ENCODE data around the gene FOLR1.

The FOLR1 gene

DNA sequence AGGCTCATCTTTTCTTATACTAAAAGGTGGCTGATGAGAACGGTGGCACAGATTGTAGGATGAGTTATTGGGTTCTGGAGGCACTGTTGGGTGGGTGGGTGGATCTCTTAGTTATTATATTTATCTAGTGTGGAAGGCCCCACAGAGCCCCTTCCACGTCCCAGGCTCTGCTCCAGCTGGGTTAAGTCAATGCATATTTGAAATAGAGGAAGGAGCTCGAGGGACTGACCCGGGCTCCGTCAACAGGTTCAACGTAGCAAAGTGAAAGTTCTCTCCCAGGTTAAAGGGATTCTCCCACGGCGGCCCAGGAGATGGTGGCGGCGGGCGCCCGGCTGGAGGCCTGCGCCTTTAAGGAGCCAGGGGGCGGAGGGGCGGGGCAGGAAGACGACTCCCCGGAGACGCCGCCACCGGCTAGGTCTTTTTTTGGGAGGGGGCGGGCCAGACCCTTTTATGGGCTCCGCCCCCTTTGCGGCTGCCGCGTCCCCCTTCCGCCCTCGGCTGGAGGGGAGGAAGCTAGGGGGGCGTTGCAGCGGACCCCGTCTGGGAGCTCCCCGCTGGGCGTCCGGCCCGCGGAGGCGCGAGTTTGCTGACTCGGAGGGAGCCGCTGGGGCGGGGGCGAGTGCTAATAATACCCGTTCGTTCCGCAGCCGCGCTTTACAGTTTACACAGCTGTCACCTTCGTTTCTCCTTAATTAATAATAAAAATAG, 31.1 kb downstream of the FOLR1 start:
- peak; percentile 94 for DNase-seq
- Histone ChIP-seq H3K27ac (ENCODE audit: low read length) (peak overlapping the region; percentile 95), H3F3A (ENCODE audit: insufficient read depth, low read length) (peaks cover 11% of the 10 kb centered on the region; the same call in 1 of the 2 replicates), H4K20me1 (ENCODE audit: insufficient read depth, low read length) (no peaks in the 10 kb centered on the region), H3K79me2 (ENCODE audit: low read length) (peaks cover 28% of the 10 kb centered on the region), H3K27me3 (replicated peaks; ENCODE audit: insufficient read depth, low read length) (no peaks in the 10 kb centered on the region), H3K4me1 (ENCODE audit: low read length) (peaks cover 11% of the 10 kb centered on the region), H3K36me3 (replicated peaks; ENCODE audit: insufficient read depth, low read length) (no peaks in the 10 kb centered on the region), H3K4me3 (ENCODE audit: low read length) (peak overlapping the region; percentile 99), H3K9ac (ENCODE audit: low read length) (peak overlapping the region; percentile 92), H3K4me2 (ENCODE audit: low read depth, low read length) (peak overlapping the region; percentile 85), H2AFZ (ENCODE audit: low read length) (peak overlapping the region; percentile 68), H3K9me3 (replicated peaks; ENCODE audit: insufficient read depth, low read length) (no peaks in the 10 kb centered on the region), H3K9me2 (replicated peaks; ENCODE audit: insufficient read depth, low read length) (no peaks in the 10 kb centered on the region)
- no peak for TF ChIP-seq EZH2phosphoT487 (IDR thresholded peaks at IDR 0.05; ENCODE audit: low read length)
- no peak for TF ChIP-seq EZH2 (optimal IDR thresholded peaks at IDR 0.05; ENCODE audit: low read depth, low read length)
- TF ChIP-seq CTCF (IDR thresholded peaks at IDR 0.05; ENCODE audit: low read length), result no peak

DNA sequence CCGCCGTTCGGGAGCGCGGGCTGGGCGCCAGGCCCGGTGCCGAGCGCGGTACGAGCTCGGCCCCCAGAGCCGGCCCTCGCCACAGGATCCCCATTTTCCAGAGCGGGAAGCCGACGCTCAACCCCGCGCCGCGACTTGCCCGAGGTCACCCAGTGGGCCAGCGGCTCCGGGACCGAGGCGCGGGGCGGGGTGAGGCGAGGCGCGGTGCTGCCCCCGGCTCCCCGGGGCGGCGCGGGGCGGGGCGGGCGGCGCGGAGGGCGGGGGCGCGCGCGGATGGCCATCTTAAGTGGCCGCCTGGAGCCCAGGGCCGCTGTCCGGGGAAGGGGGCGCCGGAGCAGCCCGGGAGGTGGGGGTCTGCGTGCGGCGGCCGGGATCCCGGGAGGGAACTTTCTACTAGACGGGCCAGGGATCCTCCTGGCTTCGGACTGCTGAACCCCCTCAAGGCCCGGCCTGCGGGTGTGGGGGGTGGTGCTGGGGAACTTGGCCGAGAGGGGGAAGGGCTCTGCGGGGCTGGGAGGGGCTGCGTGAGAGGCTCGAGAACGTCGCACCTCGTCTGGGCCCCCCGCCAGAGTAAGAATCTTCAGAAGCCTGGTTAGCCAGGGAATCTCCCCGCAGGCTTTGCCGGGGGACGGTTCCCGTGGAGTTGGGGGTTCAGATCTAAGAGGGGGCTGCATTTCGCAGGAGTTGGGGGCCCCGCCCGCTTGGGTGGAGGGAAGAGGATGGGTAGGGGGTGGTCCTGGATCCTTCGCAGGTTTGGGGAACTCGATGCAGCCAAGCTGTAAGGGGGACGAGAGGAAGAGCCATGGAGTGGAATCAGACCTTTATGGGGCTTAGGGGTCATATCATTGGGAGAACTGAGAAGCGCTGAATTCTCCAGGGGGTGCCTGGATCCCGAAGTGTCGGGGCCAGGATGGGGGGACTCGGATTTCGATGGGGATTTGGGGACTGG, 31.9 kb downstream of the FOLR1 start:
- Histone ChIP-seq H3K27me3 (replicated peaks; ENCODE audit: insufficient read depth, low read length) (no peaks in the 10 kb centered on the region), H3F3A (ENCODE audit: insufficient read depth, low read length) (peaks cover 11% of the 10 kb centered on the region; the same call in 1 of the 2 replicates), H3K9ac (ENCODE audit: low read length) (peak overlapping the region; percentile 92), H3K27ac (ENCODE audit: low read length) (peak overlapping the region; percentile 95), H3K9me3 (replicated peaks; ENCODE audit: insufficient read depth, low read length) (no peaks in the 10 kb centered on the region), H4K20me1 (ENCODE audit: insufficient read depth, low read length) (no peaks in the 10 kb centered on the region), H3K79me2 (ENCODE audit: low read length) (peaks cover 28% of the 10 kb centered on the region), H3K4me2 (ENCODE audit: low read depth, low read length) (peak overlapping the region; percentile 99), H3K4me3 (ENCODE audit: low read length) (peak overlapping the region; percentile 99), H3K4me1 (ENCODE audit: low read length) (peaks cover 8% of the 10 kb centered on the region), H3K9me2 (replicated peaks; ENCODE audit: insufficient read depth, low read length) (no peaks in the 10 kb centered on the region), H3K36me3 (replicated peaks; ENCODE audit: insufficient read depth, low read length) (no peaks in the 10 kb centered on the region), H2AFZ (ENCODE audit: low read length) (peak overlapping the region; percentile 76)
- DNase-seq, result peak; percentile 58
- TF ChIP-seq EZH2phosphoT487 (IDR thresholded peaks at IDR 0.05; ENCODE audit: low read length) (no peak), CTCF (IDR thresholded peaks at IDR 0.05; ENCODE audit: low read length) (no peak), EZH2 (optimal IDR thresholded peaks at IDR 0.05; ENCODE audit: low read depth, low read length) (no peak)

DNA sequence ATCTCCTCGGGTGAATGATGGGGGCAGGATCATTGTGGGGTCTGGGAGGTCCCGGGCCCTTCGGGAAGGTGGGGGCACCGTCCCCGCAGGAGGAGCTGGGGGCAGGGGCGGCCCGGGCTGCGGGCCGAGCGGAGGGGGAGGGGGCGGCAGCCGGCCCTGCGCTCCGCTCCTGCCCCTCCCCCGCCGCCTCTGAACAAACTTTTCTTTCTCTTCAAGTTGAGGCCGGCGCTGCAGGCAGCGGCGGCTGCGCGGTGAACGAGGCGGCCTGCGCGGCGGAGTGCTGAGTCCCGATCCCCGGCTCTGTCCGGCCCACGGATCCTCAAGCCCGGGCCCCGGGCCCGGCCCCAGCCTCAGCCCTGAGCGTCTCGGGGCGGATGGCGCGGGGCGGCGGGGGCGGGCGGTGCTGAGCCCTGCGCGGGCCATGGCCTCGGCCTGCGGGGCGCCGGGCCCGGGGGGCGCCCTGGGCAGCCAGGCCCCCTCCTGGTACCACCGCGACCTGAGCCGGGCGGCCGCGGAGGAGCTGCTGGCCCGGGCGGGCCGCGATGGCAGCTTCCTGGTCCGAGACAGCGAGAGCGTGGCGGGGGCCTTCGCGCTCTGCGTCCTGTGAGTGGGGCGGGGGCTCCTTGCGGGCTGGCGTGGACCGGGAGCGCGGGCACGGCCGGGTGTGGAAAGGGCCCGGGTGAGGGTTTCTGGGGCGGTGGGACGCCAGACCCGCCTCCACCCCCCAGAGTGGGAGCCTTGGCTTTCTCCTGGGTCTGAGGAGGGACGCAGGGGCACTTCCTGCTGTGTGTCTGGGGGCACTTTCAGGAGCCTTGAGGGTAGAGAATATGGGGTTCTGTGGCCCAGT, 32.8 kb downstream of the FOLR1 start, which contains the start of gene INPPL1:
Gene INPPL1 (plus strand): TSS at position 204 of the 847 bp plus-strand sequence. CDS start 218 bp downstream, at position 422.
- peaks cover 8% of the 10 kb centered on the region for H3K4me1 ChIP-seq (ENCODE audit: low read length)
- H2AFZ ChIP-seq (ENCODE audit: low read length), result peak within 1 kb of the TSS; percentile 76
- H4K20me1 ChIP-seq (ENCODE audit: insufficient read depth, low read length), result no peaks in the 10 kb centered on the region
- DNase-seq, result peak; percentile 48
- no peaks in the 10 kb centered on the region for H3K27me3 ChIP-seq (replicated peaks; ENCODE audit: insufficient read depth, low read length)
- H3K27ac ChIP-seq (ENCODE audit: low read length), result peak within 1 kb of the TSS; percentile 95
- H3K36me3 ChIP-seq (replicated peaks; ENCODE audit: insufficient read depth, low read length), result no peaks in the 10 kb centered on the region
- no peaks in the 10 kb centered on the region for H3K9me3 ChIP-seq (replicated peaks; ENCODE audit: insufficient read depth, low read length)
- TF ChIP-seq EZH2 (optimal IDR thresholded peaks at IDR 0.05; ENCODE audit: low read depth, low read length) (no peak), EZH2phosphoT487 (IDR thresholded peaks at IDR 0.05; ENCODE audit: low read length) (no peak), CTCF (IDR thresholded peaks at IDR 0.05; ENCODE audit: low read length) (no peak)
- H3K4me3 ChIP-seq (ENCODE audit: low read length), result peak within 1 kb of the TSS; percentile 99
- peaks cover 11% of the 10 kb centered on the region; the same call in 1 of the 2 replicates for H3F3A ChIP-seq (ENCODE audit: insufficient read depth, low read length)
- peak within 1 kb of the TSS; percentile 99 for H3K4me2 ChIP-seq (ENCODE audit: low read depth, low read length)
- H3K9me2 ChIP-seq (replicated peaks; ENCODE audit: insufficient read depth, low read length), result no peaks in the 10 kb centered on the region
- peak within 1 kb of the TSS; percentile 92 for H3K9ac ChIP-seq (ENCODE audit: low read length)
- H3K79me2 ChIP-seq (ENCODE audit: low read length), result peaks cover 28% of the 10 kb centered on the region

Measured in MM.1S (cell line).